ENCODE data around the gene NINJ1. TPM values are rescaled to one million over a fixed set of nuclear protein-coding genes. Genes with fewer than 3 reads are reported as not detected.

Gene NINJ1
- polyA plus RNA-seq, 1 of the 3 experiments (the other 2 are of a cell fraction), result 31.7 TPM

GRCh38 chr9:93114169-93114983, 19.7 kb downstream of the NINJ1 start:
- Histone ChIP-seq H3K27me3 (ENCODE audit: insufficient read depth) (no peaks in the 10 kb centered on the region), H3K9me2 (no peaks in the 10 kb centered on the region), H3K4me1 (ENCODE audit: control insufficient read depth in 1 of 2, insufficient read depth in 2 of 2, low read depth in 1 of 2, low read length in 1 of 2) (peaks cover 0 to 2% of the 10 kb centered on the region in 2 experiments; a peak in 2 of 4 replicates), H4K20me1 (ENCODE audit: insufficient read depth) (no peaks in the 10 kb centered on the region; the same call in 1 of the 2 replicates), H2AFZ (ENCODE audit: low read depth) (no peak overlapping the region), H3K9me3 (no peaks in the 10 kb centered on the region), H3K79me2 (ENCODE audit: insufficient read depth) (0 out of 2 replicates have a peak, but pooled peaks cover 3% of the 10 kb centered on the region), H3K4me3 (ENCODE audit: low read depth in 2 of 2, low read length in 1 of 2) (no peak overlapping the region), H3K9ac (no peak overlapping the region), H3K27ac (ENCODE audit: low read depth in 2 of 2, low read length in 1 of 2) (no peak overlapping the region), H3K36me3 (replicated peaks in 1 of 2; ENCODE audit: control insufficient read depth in 1 of 2, insufficient read depth in 2 of 2, low read length in 1 of 2) (peaks cover 0 to 33% of the 10 kb centered on the region in 2 experiments), H3F3A (replicated peaks; ENCODE audit: insufficient read depth) (no peaks in the 10 kb centered on the region), H3K4me2 (no peak overlapping the region)
- DNase-seq, result no peak
- 100% methylated on average over 4 of the region's 17 CpGs for WGBS (ENCODE audit: low lambda C conversion rate)
- TF ChIP-seq FOSL2 (IDR thresholded peaks at IDR 0.05; ENCODE audit: borderline replicate concordance, low read depth) (no peak), GATA2 (CRISPR knock-in tag; IDR thresholded peaks at IDR 0.05) (no peak), SIN3A (IDR thresholded peaks at IDR 0.05; ENCODE audit: borderline replicate concordance, low read depth, low read length) (no peak), RAD21 (IDR thresholded peaks at IDR 0.05; ENCODE audit: low read length) (no peak), FOXM1 (IDR thresholded peaks at IDR 0.05; ENCODE audit: low read depth) (no peak), FOXJ3 (CRISPR knock-in tag; IDR thresholded peaks at IDR 0.05) (no peak), REST (IDR thresholded peaks at IDR 0.05; ENCODE audit: low read depth, low read length) (no peak), USF1 (IDR thresholded peaks at IDR 0.05; ENCODE audit: borderline replicate concordance, low read depth) (no peak), PBX3 (IDR thresholded peaks at IDR 0.05) (no peak), MAX (IDR thresholded peaks at IDR 0.05; ENCODE audit: low read depth) (no peak), EP300 (IDR thresholded peaks at IDR 0.05; ENCODE audit: borderline replicate concordance in 1 of 2, low read depth in 1 of 2, low read length in 1 of 2) (no peak), CTCF (IDR thresholded peaks at IDR 0.05) (no peak), CHD2 (IDR thresholded peaks at IDR 0.05; ENCODE audit: low read length, partially characterized antibody) (no peak)
- ChIA-PET POLR2A (no interaction called here), CTCF (no interaction called here)

Data from SK-N-SH (cell line).